GM18868 (cell line): ENCODE measurements around the gene LRAT.
"Not testable (repeated sequence)": the region's sequence is repeated elsewhere in the genome, so short reads cannot be mapped to it uniquely, and the experiment has no call there.

Experiments used
- ATAC-seq: cut with Tn5 transposase; IDR thresholded peaks from one replicate; pipeline ENCODE4 v1.9.1; 2021; ENCODE audit warnings: mild to moderate bottlenecking, moderate library complexity; ENCODE audit not compliant: unreplicated experiment

The LRAT gene

GRCh38 chr4:154743683-154744340 lies at the start of gene LRAT:
Gene LRAT, plus strand, starts transcription at chr4:154744000. Its CDS starts 327 bp downstream, at chr4:154744327.
- peak; percentile 72 for ATAC-seq

GRCh38 chr4:154707877-154708276 lies 35.9 kb upstream of the LRAT start:
- no peak for ATAC-seq

GRCh38 chr4:154709550-154709949 lies 34.2 kb upstream of the LRAT start:
- no peak for ATAC-seq

GRCh38 chr4:154711522-154711921 lies 32.3 kb upstream of the LRAT start:
- no peak for ATAC-seq

- no peak for ATAC-seq
Measured at GRCh38 chr4:154714339-154715040, 29.3 kb upstream of the LRAT start.

GRCh38 chr4:154719087-154719486 lies 24.7 kb upstream of the LRAT start:
- no peak for ATAC-seq

GRCh38 chr4:154720123-154720522 lies 23.7 kb upstream of the LRAT start:
- peak; percentile 97 for ATAC-seq

GRCh38 chr4:154720618-154721267 lies 23.1 kb upstream of the LRAT start:
- no peak for ATAC-seq

GRCh38 chr4:154722262-154722661 lies 21.5 kb upstream of the LRAT start:
- no peak for ATAC-seq

GRCh38 chr4:154723601-154724000 lies 20.2 kb upstream of the LRAT start:
- not testable (repeated sequence) for ATAC-seq

- no peak for ATAC-seq
Measured at GRCh38 chr4:154727540-154727939, 16.3 kb upstream of the LRAT start.

GRCh38 chr4:154731756-154732155 lies 12.0 kb upstream of the LRAT start:
- no peak for ATAC-seq

GRCh38 chr4:154732669-154733068 lies 11.1 kb upstream of the LRAT start:
- ATAC-seq, result no peak

- ATAC-seq, result no peak
Measured at GRCh38 chr4:154736770-154737169, 7.0 kb upstream of the LRAT start.

- ATAC-seq, result no peak
Measured at GRCh38 chr4:154738426-154738825, 5.4 kb upstream of the LRAT start.

GRCh38 chr4:154739111-154739510 lies 4.7 kb upstream of the LRAT start:
- ATAC-seq, result no peak

- no peak for ATAC-seq
Measured at GRCh38 chr4:154740462-154740861, 3.3 kb upstream of the LRAT start.

- ATAC-seq, result no peak
Measured at GRCh38 chr4:154741131-154741665, 2.6 kb upstream of the LRAT start.

GRCh38 chr4:154741922-154742850 lies 1.6 kb upstream of the LRAT start:
- ATAC-seq, result no peak

- no peak for ATAC-seq
Measured at GRCh38 chr4:154744341-154744926, 634 bp downstream of the LRAT start.
